HG02943 (cell line): ENCODE measurements around the gene SMCO2.

Experiments
- ATAC-seq: cut with Tn5 transposase; IDR thresholded peaks from one replicate; pipeline ENCODE4 v1.9.1; 2021; ENCODE audit warnings: mild to moderate bottlenecking, low read depth, moderate library complexity; ENCODE audit not compliant: unreplicated experiment

Gene SMCO2

GRCh38 chr12:27446436-27446835 lies at the start of gene SMCO2:
Gene SMCO2, plus strand, starts transcription at chr12:27446736. Its CDS starts 23,896 bp downstream, at chr12:27470632.
- ATAC-seq, result no peak

DNA sequence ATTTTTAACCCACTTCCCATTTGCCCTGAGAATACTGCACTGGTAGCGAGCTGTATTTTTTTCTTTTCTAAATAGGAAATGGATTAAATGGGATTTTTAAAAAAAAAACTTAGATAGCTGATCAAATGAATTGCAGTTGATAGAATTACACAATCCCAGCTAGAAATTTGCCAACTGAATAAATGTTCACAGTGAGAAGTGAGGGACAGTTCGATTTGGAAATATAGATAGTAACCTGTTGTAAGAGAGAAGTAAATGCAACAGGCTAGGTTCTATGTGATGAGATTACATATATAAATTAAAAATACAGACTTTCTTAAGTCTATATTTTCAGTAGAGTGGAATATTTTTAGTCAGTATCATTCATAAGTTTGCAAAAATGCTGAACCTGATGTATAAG lies 48.1 kb upstream of the SMCO2 start:
- no peak for ATAC-seq

- ATAC-seq, result no peak
Measured at GRCh38 chr12:27399074-27399473, 47.5 kb upstream of the SMCO2 start.

- ATAC-seq, result no peak
Measured at GRCh38 chr12:27400856-27401354, 45.6 kb upstream of the SMCO2 start.

DNA sequence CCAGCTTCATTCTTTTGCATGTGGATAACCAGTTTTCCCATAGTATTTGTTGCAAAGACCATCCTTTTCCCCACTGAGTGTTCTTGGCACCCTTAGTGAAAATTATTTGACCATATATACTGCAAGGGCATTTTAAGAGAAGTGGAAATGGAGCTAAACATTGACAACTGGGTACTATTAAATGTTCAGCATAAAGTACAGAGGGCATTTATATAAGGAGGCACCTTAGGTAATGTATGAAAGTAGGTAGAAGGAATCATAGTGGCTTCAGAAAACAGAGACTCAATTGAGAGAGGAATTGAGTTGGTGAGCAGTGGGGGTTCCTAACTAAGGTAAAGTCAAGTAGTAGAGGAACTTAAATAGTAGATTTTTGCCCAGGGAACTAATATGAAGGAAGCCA lies 34.5 kb upstream of the SMCO2 start:
- no peak for ATAC-seq

DNA sequence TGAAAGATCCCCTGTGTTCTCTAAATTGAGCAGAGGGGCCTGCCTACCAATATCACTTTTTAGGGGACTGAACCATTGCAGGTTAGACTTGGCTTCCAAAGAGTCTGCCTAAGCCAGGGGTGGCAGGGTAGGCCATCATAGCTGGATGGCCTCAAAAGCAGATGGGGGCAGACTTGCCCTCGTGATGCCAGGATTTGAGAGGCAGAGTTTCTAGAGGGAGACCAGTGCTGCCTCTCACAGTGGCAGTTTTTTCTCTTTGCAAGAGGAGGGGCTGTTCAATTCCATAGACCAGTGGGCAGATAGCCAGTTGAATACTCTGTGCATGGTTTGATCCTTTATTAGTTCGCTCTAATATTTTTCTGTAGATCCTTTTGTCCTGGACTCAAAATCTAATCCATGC lies 23.8 kb upstream of the SMCO2 start:
- no peak for ATAC-seq

DNA sequence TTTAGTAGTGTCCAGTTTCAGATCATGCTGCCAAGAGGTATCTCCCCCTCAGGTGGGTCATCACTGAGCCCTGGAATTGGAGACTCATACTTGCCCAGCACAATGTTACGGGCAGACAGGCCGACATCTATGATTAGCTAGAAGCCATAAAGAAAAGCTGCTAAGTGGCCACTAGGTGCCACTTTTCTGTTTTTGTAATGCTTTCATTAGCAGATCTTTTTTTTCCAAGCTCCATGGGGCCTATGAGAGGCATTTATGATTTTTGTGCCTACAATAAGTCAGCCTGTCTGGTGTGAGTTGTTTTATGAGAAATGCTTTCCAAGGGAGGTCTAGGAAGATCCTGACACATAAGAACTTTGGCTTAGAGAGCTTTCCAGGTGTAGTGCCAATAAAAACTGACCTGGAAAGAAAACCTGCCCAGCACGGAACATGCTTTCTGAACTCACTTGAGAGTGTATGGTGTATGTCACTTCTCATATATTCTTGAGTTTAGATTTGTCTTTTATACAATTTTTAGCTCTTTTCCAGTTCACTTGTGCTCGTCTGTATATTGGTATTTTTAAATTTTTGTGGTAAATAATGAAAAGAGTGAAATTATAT lies 21.8 kb upstream of the SMCO2 start:
- no peak for ATAC-seq

DNA sequence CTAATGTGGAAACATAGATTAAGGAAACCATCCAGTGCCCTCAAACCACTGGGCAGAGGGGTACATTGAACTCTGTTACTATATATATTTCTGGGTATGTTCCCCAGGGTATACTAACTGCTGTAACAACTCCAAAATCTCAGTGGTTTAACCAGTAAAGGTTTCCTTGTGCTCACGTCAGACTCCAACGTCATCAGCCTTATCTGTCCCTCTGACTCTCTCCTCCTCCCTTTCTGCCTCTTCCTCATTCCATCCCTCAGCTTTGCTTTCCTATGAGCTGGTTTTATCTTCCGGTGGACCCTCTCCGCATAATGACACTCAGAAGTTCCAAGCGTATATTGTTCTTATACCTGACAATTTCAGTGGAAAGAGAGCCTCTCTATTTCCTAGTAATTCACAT lies 21.2 kb upstream of the SMCO2 start:
- ATAC-seq, result no peak

GRCh38 chr12:27426743-27427487 lies 19.6 kb upstream of the SMCO2 start:
- ATAC-seq, result no peak

GRCh38 chr12:27427824-27428223 lies 18.7 kb upstream of the SMCO2 start:
- no peak for ATAC-seq

- no peak for ATAC-seq
Measured at GRCh38 chr12:27428466-27428865, 18.1 kb upstream of the SMCO2 start.

GRCh38 chr12:27429606-27430005 lies 16.9 kb upstream of the SMCO2 start:
- ATAC-seq, result no peak

DNA sequence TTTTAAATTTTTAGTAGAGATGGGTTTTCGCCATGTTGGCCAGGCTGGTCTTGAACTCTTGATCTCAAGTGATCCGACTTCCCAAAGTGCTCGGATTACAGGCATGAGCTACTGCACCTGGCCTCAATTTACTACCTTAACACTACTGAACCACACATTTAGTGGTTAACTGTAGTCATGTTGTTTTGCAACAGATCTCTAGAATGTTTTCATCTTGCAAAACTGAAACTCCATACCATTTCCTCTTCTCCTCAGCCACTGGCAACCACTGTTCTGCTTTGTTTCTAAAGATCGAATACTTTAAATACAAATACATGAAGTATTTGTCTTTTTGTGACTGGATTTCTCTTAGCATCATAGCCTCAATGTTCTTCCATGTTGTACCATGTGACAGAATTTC lies 15.4 kb upstream of the SMCO2 start:
- ATAC-seq, result no peak

- no peak for ATAC-seq
Measured at GRCh38 chr12:27434673-27435565, 11.6 kb upstream of the SMCO2 start.

GRCh38 chr12:27436029-27436428 lies 10.5 kb upstream of the SMCO2 start:
- no peak for ATAC-seq

DNA sequence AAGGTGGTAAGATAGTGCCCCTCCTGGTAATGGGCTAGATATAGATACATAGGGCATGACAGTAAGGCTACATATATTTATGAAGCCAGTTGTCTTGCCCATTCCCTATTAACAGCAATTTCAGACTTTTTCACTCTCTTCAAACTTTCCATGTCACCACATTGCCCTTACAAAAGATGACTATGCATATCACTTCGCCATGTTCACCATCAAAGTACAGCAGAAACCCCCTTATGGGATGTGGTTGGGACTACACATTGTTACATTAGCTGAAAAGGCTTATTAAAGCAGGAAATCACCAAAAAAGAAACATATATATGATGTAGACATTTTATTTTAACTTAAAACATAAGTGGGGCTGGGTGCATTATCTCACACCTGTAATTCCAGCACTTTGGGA lies 9.8 kb upstream of the SMCO2 start:
- no peak for ATAC-seq

- no peak for ATAC-seq
Measured at GRCh38 chr12:27437839-27438238, 8.7 kb upstream of the SMCO2 start.

- ATAC-seq, result no peak
Measured at GRCh38 chr12:27447761-27448160, 1.2 kb downstream of the SMCO2 start.

- ATAC-seq, result no peak
Measured at GRCh38 chr12:27449026-27449425, 2.5 kb downstream of the SMCO2 start.

DNA sequence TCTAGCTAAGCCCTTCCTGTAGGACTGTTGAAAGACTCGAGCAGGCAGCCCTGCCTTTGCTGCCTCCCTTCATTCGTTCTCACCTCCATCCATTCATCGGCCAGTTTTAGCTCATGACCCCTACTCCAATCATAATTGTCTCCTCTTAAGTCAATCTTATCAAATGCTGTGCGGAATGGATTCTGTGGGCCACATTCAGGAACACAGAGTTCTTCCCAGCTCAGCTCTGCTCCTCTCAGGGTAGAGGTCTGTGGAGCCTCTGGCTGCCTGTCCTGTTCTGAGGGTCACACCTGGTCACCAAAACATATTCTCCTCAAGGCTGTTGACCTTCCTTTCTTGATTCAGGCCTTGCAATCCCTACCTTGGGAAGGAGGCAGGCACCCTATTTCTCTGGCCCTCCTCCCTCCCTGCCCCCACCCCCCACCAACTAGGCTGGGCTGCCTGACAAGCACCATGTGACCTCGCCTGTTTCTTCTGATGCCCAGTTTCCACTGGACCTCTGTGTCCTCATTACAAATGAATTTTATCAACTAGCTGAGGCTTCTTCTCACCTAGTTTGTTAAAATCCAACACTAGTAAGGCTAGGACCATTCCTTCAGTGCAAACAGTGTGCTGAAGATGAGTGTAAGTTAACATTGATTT lies 3.5 kb downstream of the SMCO2 start:
- no peak for ATAC-seq
